WTC11 (cell line): ENCODE results near the gene CLCN4. TPM values are rescaled to one million over a fixed set of nuclear protein-coding genes. Genes with fewer than 3 reads are reported as not detected.

Source experiments
- ATAC-seq: fragments of 200-7000 bp; cut with Tn5 transposase; 2 replicates; pipeline ENCODE4 v1.10.0; 2021; ENCODE audit warnings: mild to moderate bottlenecking, moderate library complexity
- Bru-seq: library from RNA; stranded (reverse); fragments of 400-500 nt; gene quantifications from one replicate; lab custom pipeline; 2021; lab: Mats Ljungman, UMichigan
- CTCF ChIA-PET: fragments of 300-600 bp; sonication (Branson Sonifier 250); formaldehyde crosslinking; loops from one replicate; lab custom pipeline; 2021; ENCODE audit warnings: antibody characterized with exemption; lab: Charles Lee
- POLR2A ChIA-PET: fragments of 350-600 bp; sonication (Branson Sonifier 250); formaldehyde crosslinking; loops from one replicate; lab custom pipeline; 2021; ENCODE audit warnings: antibody characterized with exemption; lab: Charles Lee
- DNase-seq: peaks from one replicate; pipeline ENCODE4 v3.0.0; 2021; ENCODE audit warnings: low spot score
- H3K27ac Mint-ChIP-seq: 2 replicates; pipeline ENCODE4 v1.8.0; 2021; ENCODE audit warnings: mixed read lengths
- H3K27me3 Mint-ChIP-seq: 2 replicates; pipeline ENCODE4 v1.8.0; 2021; ENCODE audit warnings: low read depth, mild to moderate bottlenecking, moderate library complexity, mixed read lengths
- H3K36me3 Mint-ChIP-seq: 2 replicates; pipeline ENCODE4 v1.8.0; 2021; ENCODE audit warnings: mixed read lengths
- H3K4me1 Mint-ChIP-seq: 2 replicates; pipeline ENCODE4 v1.8.0; 2022; ENCODE audit warnings: mixed read lengths
- H3K4me3 Mint-ChIP-seq: 2 replicates; pipeline ENCODE4 v1.8.0; 2021; ENCODE audit warnings: mild to moderate bottlenecking, moderate library complexity, mixed read lengths
- H3K9me3 Mint-ChIP-seq: 2 replicates; pipeline ENCODE4 v1.8.0; 2021; ENCODE audit warnings: mixed read lengths
- CBFB ChIP-seq: sonication (generic); formaldehyde crosslinking; IDR thresholded peaks from 2 replicates; pipeline ENCODE4 v1.8.1; 2022; ENCODE audit warnings: mild to moderate bottlenecking, low read depth, missing genetic modification reagents
- ELF4 ChIP-seq: sonication (generic); formaldehyde crosslinking; IDR thresholded peaks from 2 replicates; pipeline ENCODE4 v1.8.1; 2022; ENCODE audit warnings: low read depth, mild to moderate bottlenecking, moderate library complexity, missing genetic modification reagents
- GRHL2 ChIP-seq: fragments of 250-450 bp; sonication (Bioruptor Pico); IDR thresholded peaks from 2 replicates; pipeline ENCODE4 v1.8.0; 2022; ENCODE audit warnings: mild to moderate bottlenecking, moderate library complexity; ENCODE audit not compliant: insufficient replicate concordance, severe bottlenecking
- HMGA2 ChIP-seq: fragments of 250-450 bp; sonication (Bioruptor Pico); IDR thresholded peaks from 2 replicates; pipeline ENCODE4 v1.4.0; 2021; ENCODE audit warnings: mild to moderate bottlenecking, moderate library complexity
- IRF1 ChIP-seq: sonication (generic); formaldehyde crosslinking; IDR thresholded peaks from 2 replicates; pipeline ENCODE4 v1.8.0; 2023; ENCODE audit warnings: missing genetic modification reagents
- JUN ChIP-seq: sonication (generic); formaldehyde crosslinking; IDR thresholded peaks from 2 replicates; pipeline ENCODE4 v1.8.0; 2023; ENCODE audit warnings: mild to moderate bottlenecking, missing genetic modification reagents
- MAX ChIP-seq: sonication (generic); formaldehyde crosslinking; IDR thresholded peaks from 2 replicates; pipeline ENCODE4 v1.8.0; 2022; ENCODE audit warnings: mild to moderate bottlenecking, missing genetic modification reagents
- MYBL2 ChIP-seq: sonication (generic); formaldehyde crosslinking; IDR thresholded peaks from 2 replicates; pipeline ENCODE4 v1.8.1; 2023; ENCODE audit warnings: mild to moderate bottlenecking, moderate library complexity, missing genetic modification reagents
- NR1H2 ChIP-seq: sonication (generic); formaldehyde crosslinking; IDR thresholded peaks from 2 replicates; pipeline ENCODE4 v1.9.0; 2021; ENCODE audit warnings: mild to moderate bottlenecking, moderate library complexity, missing genetic modification reagents
- OVOL2 ChIP-seq: fragments of 250-450 bp; sonication (Bioruptor Pico); IDR thresholded peaks from 2 replicates; pipeline ENCODE4 v1.9.0; 2021; ENCODE audit warnings: mild to moderate bottlenecking, borderline replicate concordance
- PRDM15 ChIP-seq: sonication (generic); formaldehyde crosslinking; IDR thresholded peaks from 2 replicates; pipeline ENCODE4 v1.8.0; 2022; ENCODE audit warnings: missing genetic modification reagents
- PREB ChIP-seq: sonication (generic); formaldehyde crosslinking; IDR thresholded peaks from 2 replicates; pipeline ENCODE4 v1.8.1; 2022; ENCODE audit warnings: mild to moderate bottlenecking, missing genetic modification reagents, moderate library complexity, borderline replicate concordance
- RORB ChIP-seq: fragments of 250-450 bp; sonication (Bioruptor Pico); IDR thresholded peaks from 2 replicates; pipeline ENCODE4 v1.9.0; 2021; ENCODE audit warnings: mild to moderate bottlenecking
- USF1 ChIP-seq: sonication (generic); formaldehyde crosslinking; IDR thresholded peaks from 2 replicates; pipeline ENCODE4 v1.8.0; 2022; ENCODE audit warnings: mild to moderate bottlenecking, missing genetic modification reagents
- USF2 ChIP-seq: sonication (generic); formaldehyde crosslinking; IDR thresholded peaks from 2 replicates; pipeline ENCODE4 v1.8.1; 2023; ENCODE audit warnings: mild to moderate bottlenecking, missing genetic modification reagents, moderate library complexity
- long read RNA-seq, 3 experiments: library from RNA in 1 of 3; library from capped mRNA in 1 of 3; library from polyadenylated mRNA in 1 of 3; unstranded in 2 of 3; stranded (forward) in 1 of 3; transcript quantifications; one replicate each; pipeline ENCODE4 v2.0.0, GENCODE V29; 2021
- total RNA-seq: library from RNA; stranded (reverse); gene quantifications from 3 replicates; pipeline ENCODE4 v1.2.3, GENCODE V29; 2021

Gene CLCN4
- 8.1 to 8.9 TPM (median 8.7 TPM) in 3 replicates for total RNA-seq
- percentile 47 among the genes with signal in this experiment for Bru-seq, nascent RNA
- long read RNA-seq, experiment 1, full-length matches to known transcripts: 7 of 26 reads
- long read RNA-seq, experiment 1, partial matches to known transcripts: 15 of 26 reads
- long read RNA-seq, experiment 1, other reads (novel, unspliced or antisense): 4 of 26 reads
- long read RNA-seq, experiment 2, full-length matches to known transcripts: 5 of 13 reads
- long read RNA-seq, experiment 2, partial matches to known transcripts: 4 of 13 reads
- long read RNA-seq, experiment 2, other reads (novel, unspliced or antisense): 4 of 13 reads
- long read RNA-seq, experiment 3, partial matches to known transcripts: 1 of 1 reads
- long read RNA-seq, experiment 3, other reads (novel, unspliced or antisense): 0 of 1 reads

- no peaks in the 10 kb centered on the region for H3K9me3 Mint-ChIP-seq
Observed at GRCh38 chrX:10156199-10157031, at the start of gene CLCN4. TSS of gene CLCN4 (plus strand) at chrX:10156975. CDS start at chrX:10185033, 28,058 bp downstream.

GRCh38 chrX:10107483-10107882 lies 49.3 kb upstream of the CLCN4 start:
- ATAC-seq (no peak), DNase-seq (no peak)
- ChIA-PET CTCF (no interaction called here), POLR2A (no interaction called here)
- TF ChIP-seq MYBL2 (CRISPR knock-in tag) (no peak), ELF4 (CRISPR knock-in tag) (no peak), CBFB (no peak), OVOL2 (CRISPR knock-in tag) (no peak), RORB (no peak), GRHL2 (CRISPR knock-in tag) (no peak)
- Mint-ChIP-seq H3K27me3 (no peaks in the 10 kb centered on the region), H3K9me3 (no peaks in the 10 kb centered on the region), H3K27ac (no peak overlapping the region; the same call in 1 of the 2 replicates), H3K4me3 (no peak overlapping the region), H3K36me3 (peaks cover 14% of the 10 kb centered on the region), H3K4me1 (peaks cover 11% of the 10 kb centered on the region)

More at GRCh38 chrX:10156199-10157031, at the start of gene CLCN4:
- no peaks in the 10 kb centered on the region for H3K27me3 Mint-ChIP-seq
- TF ChIP-seq PRDM15 (CRISPR knock-in tag) (peak; percentile 91), PREB (CRISPR knock-in tag) (no peak), USF1 (CRISPR knock-in tag) (peak; percentile 89), RORB (no peak), MAX (CRISPR knock-in tag) (peak; percentile 22; the same call in 1 of the 2 replicates), USF2 (CRISPR knock-in tag) (peak; percentile 91)
- TF ChIP-seq, all 79 proteins: peak for 4
- Mint-ChIP-seq H3K4me3 (peak within 1 kb of the TSS; percentile 64), H3K27ac (peak within 1 kb of the TSS; percentile 83), H3K36me3 (no peaks in the 10 kb centered on the region), H3K4me1 (peaks cover 31% of the 10 kb centered on the region)
- ChIA-PET POLR2A (interaction anchor here (1.5 kb wide), 1 partner anchor 17 kb away, joined by 4 read pairs; no protein-coding TSS in a partner anchor), CTCF (interaction anchor here (1.0 kb wide), 1 partner anchor 37 kb away, joined by 3 read pairs; no protein-coding TSS in a partner anchor)
- peak; percentile 58 for DNase-seq
- ATAC-seq: peak; percentile 93

- Mint-ChIP-seq H3K4me3 (no peak overlapping the region), H3K4me1 (peaks cover 11% of the 10 kb centered on the region), H3K27me3 (no peaks in the 10 kb centered on the region), H3K36me3 (peaks cover 14% of the 10 kb centered on the region), H3K9me3 (no peaks in the 10 kb centered on the region), H3K27ac (peak overlapping the region; percentile 72; the same call in 1 of the 2 replicates)
- ChIA-PET POLR2A (no interaction called here), CTCF (no interaction called here)
- DNase-seq (no peak), ATAC-seq (no peak)
- TF ChIP-seq MYBL2 (CRISPR knock-in tag) (no peak), HMGA2 (CRISPR knock-in tag) (no peak), NR1H2 (CRISPR knock-in tag) (no peak), IRF1 (CRISPR knock-in tag) (no peak), JUN (CRISPR knock-in tag) (no peak)
Observed at GRCh38 chrX:10108288-10108687, 48.5 kb upstream of the CLCN4 start.
